GM23338 (cell line): Measurements from ENCODE around the gene CHRDL2. TPM values are rescaled to one million over a fixed set of nuclear protein-coding genes. Genes with fewer than 3 reads are reported as not detected.
A peak's percentile ranks its signal among the peaks of the same experiment; 100 is the strongest.

Source experiments
- ATAC-seq: fragments of 200-7000 bp; cut with Tn5 transposase; 3 replicates; pipeline ENCODE4 v1.9.1; 2020
- DNase-seq: peaks from one replicate; pipeline ENCODE4 v3.0.0-alpha.2; 2015; ENCODE audit warnings: low spot score
- H2AFZ ChIP-seq: fragments of 200-600 bp; sonication (generic); 2 replicates; pipeline ENCODE4 v1.8.0; 2016; ENCODE audit warnings: antibody characterized with exemption, mild to moderate bottlenecking, moderate library complexity
- H3F3A ChIP-seq: fragments of 200-600 bp; sonication (generic); replicated peaks from 2 replicates; pipeline ENCODE4 v1.8.0; 2017; ENCODE audit warnings: antibody characterized with exemption, mixed run types, low read depth
- H3K27ac ChIP-seq: fragments of 200-600 bp; sonication (generic); 2 replicates; pipeline ENCODE4 v1.6.1; 2016; ENCODE audit warnings: low read depth
- H3K27me3 ChIP-seq: fragments of 200-600 bp; sonication (generic); 2 replicates; pipeline ENCODE4 v1.8.0; 2016; ENCODE audit warnings: mild to moderate bottlenecking, mixed run types, moderate library complexity; ENCODE audit not compliant: insufficient read depth
- H3K36me3 ChIP-seq: fragments of 200-600 bp; sonication (generic); 2 replicates; pipeline ENCODE4 v1.8.0; 2016; ENCODE audit warnings: mild to moderate bottlenecking; ENCODE audit not compliant: insufficient read depth
- H3K4me1 ChIP-seq: fragments of 200-600 bp; sonication (generic); 2 replicates; pipeline ENCODE4 v1.8.0; 2016; ENCODE audit warnings: mild to moderate bottlenecking, moderate library complexity; ENCODE audit not compliant: insufficient read depth
- H3K4me2 ChIP-seq: fragments of 200-600 bp; sonication (generic); 2 replicates; pipeline ENCODE4 v1.7.1; 2017; ENCODE audit warnings: mixed run types
- H3K4me3 ChIP-seq: fragments of 200-600 bp; sonication (generic); 2 replicates; pipeline ENCODE4 v1.6.1; 2016; ENCODE audit warnings: mixed run types
- H3K79me2 ChIP-seq: fragments of 200-600 bp; sonication (generic); replicated peaks from 2 replicates; pipeline ENCODE4 v1.8.0; 2017; ENCODE audit warnings: mild to moderate bottlenecking; ENCODE audit not compliant: insufficient read depth
- H3K9me2 ChIP-seq: fragments of 200-600 bp; sonication (generic); 2 replicates; pipeline ENCODE4 v1.8.0; 2017; ENCODE audit not compliant: insufficient read depth
- H4K20me1 ChIP-seq: fragments of 200-600 bp; sonication (generic); replicated peaks from 2 replicates; pipeline ENCODE4 v1.8.0; 2017; ENCODE audit warnings: mild to moderate bottlenecking; ENCODE audit not compliant: insufficient read depth
- H3K27ac Mint-ChIP-seq: 2 replicates; pipeline ENCODE4 v1.8.0; 2020; ENCODE audit warnings: inconsistent platforms, mild to moderate bottlenecking, moderate library complexity, mixed read lengths
- H3K27me3 Mint-ChIP-seq: 3 replicates; pipeline ENCODE4 v1.8.0; 2022; ENCODE audit warnings: low read depth, mild to moderate bottlenecking, moderate library complexity, mixed read lengths, inconsistent platforms; ENCODE audit not compliant: insufficient read depth, poor library complexity
- H3K36me3 Mint-ChIP-seq: 3 replicates; pipeline ENCODE4 v1.8.0; 2021; ENCODE audit warnings: low read depth, mild to moderate bottlenecking, inconsistent platforms, moderate library complexity, mixed read lengths
- H3K4me1 Mint-ChIP-seq: 3 replicates; pipeline ENCODE4 v1.8.0; 2020; ENCODE audit warnings: mild to moderate bottlenecking, inconsistent platforms, mixed read lengths
- H3K4me3 Mint-ChIP-seq: 3 replicates; pipeline ENCODE4 v1.8.0; 2021; ENCODE audit warnings: moderate library complexity, mild to moderate bottlenecking, inconsistent platforms, mixed read lengths
- H3K9me3 Mint-ChIP-seq: 3 replicates; pipeline ENCODE4 v1.8.0; 2020; ENCODE audit warnings: moderate library complexity, mild to moderate bottlenecking, inconsistent platforms, mixed read lengths
- EZH2phosphoT487 ChIP-seq: fragments of 200-600 bp; sonication (generic); IDR thresholded peaks from one replicate; pipeline ENCODE4 v1.8.1; 2018; ENCODE audit warnings: antibody characterized with exemption; ENCODE audit not compliant: unreplicated experiment
- JUNB ChIP-seq: IDR thresholded peaks from one replicate; pipeline ENCODE4 v1.6.1; 2016; ENCODE audit warnings: antibody characterized with exemption; ENCODE audit not compliant: unreplicated experiment
- NANOG ChIP-seq: IDR thresholded peaks from 2 replicates; pipeline ENCODE4 v1.6.1; 2016; ENCODE audit warnings: antibody characterized with exemption, borderline replicate concordance
- POLR2AphosphoS5 ChIP-seq: IDR thresholded peaks from 2 replicates; pipeline ENCODE4 v1.6.1; 2016; ENCODE audit warnings: antibody characterized with exemption, low read depth
- STAT1 ChIP-seq: IDR thresholded peaks from one replicate; pipeline ENCODE4 v1.6.1; 2016; ENCODE audit warnings: antibody characterized with exemption; ENCODE audit not compliant: unreplicated experiment
- ZNF114 ChIP-seq: fragments of 250-450 bp; sonication (Bioruptor Pico); IDR thresholded peaks from 2 replicates; pipeline ENCODE4 v1.5.0; 2020; ENCODE audit warnings: mild to moderate bottlenecking, moderate library complexity
- ZNF331 ChIP-seq: fragments of 250-450 bp; sonication (Bioruptor Pico); IDR thresholded peaks from 2 replicates; pipeline ENCODE4 v1.5.0; 2020; ENCODE audit warnings: low read depth, mild to moderate bottlenecking, moderate library complexity
- polyA plus RNA-seq: library from polyadenylated mRNA; unstranded; fragments of >200 nt; fragmentation: Nextera tagmentation; extraction: Ambion mirVana; gene quantifications from 2 replicates; pipeline ENCODE4 v1.2.1, GENCODE V29; 2016
- total RNA-seq: library from RNA; depleted of rRNA; stranded (reverse); fragments of >200 nt; shearing (Covaris generic); gene quantifications from 2 replicates; pipeline ENCODE4 v1.2.3, GENCODE V29; 2014
- TF ChIP-seq, protein P1 (sequence below): IDR thresholded peaks from one replicate; pipeline ENCODE4 v1.6.1; 2018; ENCODE audit warnings: antibody characterized with exemption; ENCODE audit not compliant: unreplicated experiment
- TF ChIP-seq, protein P2 (sequence below), 2 experiments: fragments of 200-600 bp in 1 of 2; sonication (generic) in 1 of 2; conservative IDR thresholded peaks; 2 replicates each; pipeline versions ENCODE4 v1.5.1 to v1.6.1; 2016 to 2017; ENCODE audit warnings: antibody characterized with exemption in 2 of 2, low read depth in 2 of 2, mild to moderate bottlenecking in 2 of 2, moderate library complexity in 1 of 2
- TF ChIP-seq, protein P3 (sequence below): IDR thresholded peaks from 2 replicates; pipeline ENCODE4 v1.6.1; 2016; ENCODE audit warnings: antibody characterized with exemption

The CHRDL2 gene
- total and polyA plus RNA-seq, 2 experiments from 2014 or later, result 0.21 TPM; not detected in 1

DNA sequence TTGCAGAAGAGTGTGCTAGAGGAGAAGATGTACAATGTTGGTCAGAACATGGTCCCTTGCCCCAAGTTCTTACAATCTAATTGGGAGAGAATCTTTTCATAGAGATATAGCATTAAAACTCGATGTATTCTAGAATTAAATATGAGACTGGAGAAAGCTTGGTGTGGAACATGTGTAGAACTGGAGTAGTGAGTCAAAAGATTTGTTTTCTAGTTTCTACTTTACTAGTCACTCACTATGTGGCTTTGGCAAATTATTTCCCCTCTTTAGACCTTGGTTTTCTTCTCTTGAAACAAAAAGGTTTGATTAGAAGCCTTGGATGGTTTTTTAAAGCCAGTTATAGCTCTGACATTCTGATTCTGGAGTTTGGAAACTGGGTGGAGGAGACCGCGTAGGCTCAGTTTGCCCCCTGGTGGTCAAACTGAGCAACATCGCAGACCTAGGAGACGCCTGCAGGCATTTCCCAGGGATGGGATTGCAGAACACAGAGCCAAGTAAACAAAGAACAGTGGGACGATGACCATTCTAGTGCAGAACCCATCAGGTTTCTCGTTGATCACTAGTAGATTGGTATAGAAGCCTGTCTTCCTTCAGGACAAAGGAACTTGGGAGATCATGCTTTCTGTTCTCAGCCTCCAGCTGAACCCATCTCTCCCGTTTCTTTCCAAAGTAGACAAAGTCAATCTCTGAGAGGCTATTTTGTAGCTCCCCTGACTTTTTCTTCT lies 8.5 kb upstream of the CHRDL2 start:
- DNase-seq (peak; percentile 90), ATAC-seq (peak; percentile 99)
- peaks cover 5% of the 10 kb centered on the region; the same call in 2 of the 3 replicates for H3K4me1 Mint-ChIP-seq
- Histone ChIP-seq H3F3A (no peaks in the 10 kb centered on the region), H3K27ac (no peak overlapping the region), H3K4me2 (no peak overlapping the region), H3K4me3 (no peak overlapping the region; the same call in 1 of the 2 replicates), H3K79me2 (no peaks in the 10 kb centered on the region), H3K27me3 (no peaks in the 10 kb centered on the region), H3K9me2 (no peaks in the 10 kb centered on the region), H2AFZ (no peak overlapping the region), H3K36me3 (peaks cover 11% of the 10 kb centered on the region; the same call in 1 of the 2 replicates), H4K20me1 (no peaks in the 10 kb centered on the region), H3K4me1 (no peaks in the 10 kb centered on the region)
- no peak overlapping the region for H3K27ac Mint-ChIP-seq
- no peak overlapping the region for H3K4me3 Mint-ChIP-seq
- TF ChIP-seq, protein P1, sequence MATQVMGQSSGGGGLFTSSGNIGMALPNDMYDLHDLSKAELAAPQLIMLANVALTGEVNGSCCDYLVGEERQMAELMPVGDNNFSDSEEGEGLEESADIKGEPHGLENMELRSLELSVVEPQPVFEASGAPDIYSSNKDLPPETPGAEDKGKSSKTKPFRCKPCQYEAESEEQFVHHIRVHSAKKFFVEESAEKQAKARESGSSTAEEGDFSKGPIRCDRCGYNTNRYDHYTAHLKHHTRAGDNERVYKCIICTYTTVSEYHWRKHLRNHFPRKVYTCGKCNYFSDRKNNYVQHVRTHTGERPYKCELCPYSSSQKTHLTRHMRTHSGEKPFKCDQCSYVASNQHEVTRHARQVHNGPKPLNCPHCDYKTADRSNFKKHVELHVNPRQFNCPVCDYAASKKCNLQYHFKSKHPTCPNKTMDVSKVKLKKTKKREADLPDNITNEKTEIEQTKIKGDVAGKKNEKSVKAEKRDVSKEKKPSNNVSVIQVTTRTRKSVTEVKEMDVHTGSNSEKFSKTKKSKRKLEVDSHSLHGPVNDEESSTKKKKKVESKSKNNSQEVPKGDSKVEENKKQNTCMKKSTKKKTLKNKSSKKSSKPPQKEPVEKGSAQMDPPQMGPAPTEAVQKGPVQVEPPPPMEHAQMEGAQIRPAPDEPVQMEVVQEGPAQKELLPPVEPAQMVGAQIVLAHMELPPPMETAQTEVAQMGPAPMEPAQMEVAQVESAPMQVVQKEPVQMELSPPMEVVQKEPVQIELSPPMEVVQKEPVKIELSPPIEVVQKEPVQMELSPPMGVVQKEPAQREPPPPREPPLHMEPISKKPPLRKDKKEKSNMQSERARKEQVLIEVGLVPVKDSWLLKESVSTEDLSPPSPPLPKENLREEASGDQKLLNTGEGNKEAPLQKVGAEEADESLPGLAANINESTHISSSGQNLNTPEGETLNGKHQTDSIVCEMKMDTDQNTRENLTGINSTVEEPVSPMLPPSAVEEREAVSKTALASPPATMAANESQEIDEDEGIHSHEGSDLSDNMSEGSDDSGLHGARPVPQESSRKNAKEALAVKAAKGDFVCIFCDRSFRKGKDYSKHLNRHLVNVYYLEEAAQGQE, result no peak
- TF ChIP-seq, protein P2, sequence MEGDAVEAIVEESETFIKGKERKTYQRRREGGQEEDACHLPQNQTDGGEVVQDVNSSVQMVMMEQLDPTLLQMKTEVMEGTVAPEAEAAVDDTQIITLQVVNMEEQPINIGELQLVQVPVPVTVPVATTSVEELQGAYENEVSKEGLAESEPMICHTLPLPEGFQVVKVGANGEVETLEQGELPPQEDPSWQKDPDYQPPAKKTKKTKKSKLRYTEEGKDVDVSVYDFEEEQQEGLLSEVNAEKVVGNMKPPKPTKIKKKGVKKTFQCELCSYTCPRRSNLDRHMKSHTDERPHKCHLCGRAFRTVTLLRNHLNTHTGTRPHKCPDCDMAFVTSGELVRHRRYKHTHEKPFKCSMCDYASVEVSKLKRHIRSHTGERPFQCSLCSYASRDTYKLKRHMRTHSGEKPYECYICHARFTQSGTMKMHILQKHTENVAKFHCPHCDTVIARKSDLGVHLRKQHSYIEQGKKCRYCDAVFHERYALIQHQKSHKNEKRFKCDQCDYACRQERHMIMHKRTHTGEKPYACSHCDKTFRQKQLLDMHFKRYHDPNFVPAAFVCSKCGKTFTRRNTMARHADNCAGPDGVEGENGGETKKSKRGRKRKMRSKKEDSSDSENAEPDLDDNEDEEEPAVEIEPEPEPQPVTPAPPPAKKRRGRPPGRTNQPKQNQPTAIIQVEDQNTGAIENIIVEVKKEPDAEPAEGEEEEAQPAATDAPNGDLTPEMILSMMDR (conservative IDR thresholded peaks at IDR 0.05; ENCODE audit: low read depth in 2 of 2), result peak; percentile 83 to 93
- no peak for TF ChIP-seq ZNF114 (CRISPR knock-in tag)
- H3K36me3 Mint-ChIP-seq, result peaks cover 19% of the 10 kb centered on the region; the same call in 2 of the 3 replicates
- peaks cover 7% of the 10 kb centered on the region for H3K27me3 Mint-ChIP-seq
- H3K9me3 Mint-ChIP-seq, result peaks cover 30% of the 10 kb centered on the region

DNA sequence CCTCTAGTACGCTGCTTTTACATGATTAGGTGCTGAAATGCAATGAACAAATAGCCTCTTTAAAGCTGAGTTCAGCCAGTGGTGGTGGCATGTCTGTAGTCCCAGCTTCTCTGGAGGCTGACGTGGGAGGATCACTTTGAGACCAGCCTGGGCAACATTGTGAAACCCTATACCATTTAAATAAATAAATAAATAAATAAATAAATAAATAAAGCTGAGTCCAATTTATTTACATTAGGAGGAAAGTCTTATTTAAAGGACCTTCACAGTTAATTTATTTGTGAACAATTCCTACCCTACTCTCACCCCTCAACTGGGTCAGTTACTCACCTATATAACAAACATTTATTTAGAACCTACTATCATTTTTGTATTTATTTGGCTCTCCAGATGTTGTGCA lies 4.8 kb upstream of the CHRDL2 start:
- ATAC-seq (no peak), DNase-seq (no peak)
- H3K36me3 ChIP-seq, result peaks cover 11% of the 10 kb centered on the region; the same call in 1 of the 2 replicates
- H3K4me1 ChIP-seq, result no peaks in the 10 kb centered on the region
- peaks cover 28% of the 10 kb centered on the region for H3K27me3 ChIP-seq
- H3K4me3 Mint-ChIP-seq, result no peak overlapping the region
- peaks cover 11% of the 10 kb centered on the region for H3K36me3 Mint-ChIP-seq
- H3K27me3 Mint-ChIP-seq, result peaks cover 26% of the 10 kb centered on the region
- no peak overlapping the region for H3K4me2 ChIP-seq
- H3K9me3 Mint-ChIP-seq, result peaks cover 14% of the 10 kb centered on the region
- TF ChIP-seq STAT1 (no peak), NANOG (no peak), POLR2AphosphoS5 (no peak), JUNB (no peak), EZH2phosphoT487 (no peak), ZNF331 (CRISPR knock-in tag) (no peak)
- TF ChIP-seq, protein P3, sequence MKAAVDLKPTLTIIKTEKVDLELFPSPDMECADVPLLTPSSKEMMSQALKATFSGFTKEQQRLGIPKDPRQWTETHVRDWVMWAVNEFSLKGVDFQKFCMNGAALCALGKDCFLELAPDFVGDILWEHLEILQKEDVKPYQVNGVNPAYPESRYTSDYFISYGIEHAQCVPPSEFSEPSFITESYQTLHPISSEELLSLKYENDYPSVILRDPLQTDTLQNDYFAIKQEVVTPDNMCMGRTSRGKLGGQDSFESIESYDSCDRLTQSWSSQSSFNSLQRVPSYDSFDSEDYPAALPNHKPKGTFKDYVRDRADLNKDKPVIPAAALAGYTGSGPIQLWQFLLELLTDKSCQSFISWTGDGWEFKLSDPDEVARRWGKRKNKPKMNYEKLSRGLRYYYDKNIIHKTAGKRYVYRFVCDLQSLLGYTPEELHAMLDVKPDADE, result no peak
- H4K20me1 ChIP-seq, result no peaks in the 10 kb centered on the region
- no peak overlapping the region for H3K4me3 ChIP-seq
- no peaks in the 10 kb centered on the region for H3F3A ChIP-seq
- no peak overlapping the region for H3K27ac ChIP-seq
- H2AFZ ChIP-seq, result no peak overlapping the region
- 0 out of 3 replicates have a peak, but pooled peaks cover 4% of the 10 kb centered on the region for H3K4me1 Mint-ChIP-seq
- no peaks in the 10 kb centered on the region for H3K79me2 ChIP-seq
- 0 out of 2 replicates have a peak, but pooled peaks cover 4% of the 10 kb centered on the region for H3K9me2 ChIP-seq
- H3K27ac Mint-ChIP-seq, result no peak overlapping the region
